ENCODE measurements around the gene MRPS27. TPM values are rescaled to one million over a fixed set of nuclear protein-coding genes. Genes with fewer than 3 reads are reported as not detected.

MRPS27 gene
- total and polyA plus RNA-seq, 9 of the 15 experiments (the other 6 are each of a cell fraction or from before 2014, with no cell fraction given), result 73.6 to 144 (median 106) TPM

- Histone ChIP-seq H3K27me3 (ENCODE audit: control insufficient read depth in 2 of 2, insufficient read depth in 2 of 2, low read length in 2 of 2) (no peaks in the 10 kb centered on the region), H4K20me1 (replicated peaks; ENCODE audit: control insufficient read depth, insufficient read depth, low read length) (no peaks in the 10 kb centered on the region), H3K4me2 (ENCODE audit: insufficient read depth, low read length) (no peak overlapping the region), H3K9ac (ENCODE audit: insufficient read depth in 1 of 2, low read depth in 2 of 2, low read length in 2 of 2) (no peak overlapping the region), H3K79me2 (ENCODE audit: control insufficient read depth, insufficient read depth, low read length) (peaks cover 77% of the 10 kb centered on the region), H3K9me1 (ENCODE audit: control insufficient read depth, insufficient read depth, low read length) (no peaks in the 10 kb centered on the region), H2AFZ (ENCODE audit: low read depth, low read length) (no peak overlapping the region), H3K4me1 (replicated peaks in 1 of 2; ENCODE audit: control insufficient read depth in 2 of 2, insufficient read depth in 2 of 2, low read length in 2 of 2) (peaks cover 0 to 2% of the 10 kb centered on the region in 2 experiments; a peak in 2 of 5 replicates), H3K27ac (ENCODE audit: extremely low read depth, low read depth, low read length) (no peak overlapping the region), H3K36me3 (ENCODE audit: control insufficient read depth, insufficient read depth, low read length) (peaks cover 22% of the 10 kb centered on the region), H3K4me3 (no peak overlapping the region), H3K9me3 (replicated peaks; ENCODE audit: control insufficient read depth, insufficient read depth, low read depth, low read length) (no peaks in the 10 kb centered on the region)
- ChIA-PET POLR2A (interaction anchor here (0.6 to 1.6 kb wide), 2 partner anchors 14 to 19 kb away, joined by 3 to 4 read pairs; no protein-coding TSS in a partner anchor), CTCF (ENCODE audit: low intra/inter-chr PET ratio) (interaction anchor here (1.7 kb wide), 1 partner anchor 130 kb away, joined by 9 read pairs; no protein-coding TSS in a partner anchor)
- intact Hi-C loops (cut with micrococcal nuclease) (loop anchor here (5.0 kb wide), 1 partner anchor 39 kb away; no protein-coding TSS in a partner anchor), in situ Hi-C loops (cut with MboI) (no loop called here)
- FAIRE-seq (no peak), ATAC-seq (no peak), DNase-seq (ENCODE audit: extremely low read depth in 1 of 4, low spot score in 3 of 4) (no peak)
- TF ChIP-seq KAT8 (IDR thresholded peaks at IDR 0.05; ENCODE audit: low read depth) (no peak), PHB (CRISPR knock-in tag; IDR thresholded peaks at IDR 0.05) (no peak), ZNF12 (CRISPR knock-in tag; IDR thresholded peaks at IDR 0.05) (no peak), RNF2 (IDR thresholded peaks at IDR 0.05) (no peak), HDAC8 (tag; IDR thresholded peaks at IDR 0.05) (no peak), ELK1 (CRISPR knock-in tag; IDR thresholded peaks at IDR 0.05) (no peak), RAD21 (CRISPR knock-in tag; conservative IDR thresholded peaks at IDR 0.05 in 1 of 2, IDR thresholded peaks at IDR 0.05 in 1 of 2) (no peak), KHSRP (IDR thresholded peaks at IDR 0.05) (no peak), ATF6 (CRISPR knock-in tag; IDR thresholded peaks at IDR 0.05) (no peak), SFPQ (IDR thresholded peaks at IDR 0.05; ENCODE audit: low read depth, low read length) (no peak), CBFA2T3 (IDR thresholded peaks at IDR 0.05) (no peak), ZNF280A (IDR thresholded peaks at IDR 0.05; ENCODE audit: low read depth, partially characterized antibody) (no peak)
- no TSS peak for BruUV-seq (replicated peaks)
- 92% methylated on average over 2 of the region's 2 CpGs for WGBS (ENCODE audit: insufficient coverage, low coverage, missing lambda C conversion rate)
Measured at GRCh38 chr5:72268260-72268659, 51.8 kb downstream of the MRPS27 start.
